NCI-H146 treated with DMSO at 0.1 percent for 48 hours (cell line): ENCODE data around the gene STMN3.
"Not testable (repeated sequence)": the region's sequence is repeated elsewhere in the genome, so short reads cannot be mapped to it uniquely, and the experiment has no call there.

Experiments used
- DNase-seq: peaks from one replicate; lab custom pipeline; 2025; ENCODE audit not compliant: unreplicated experiment; lab: John Stamatoyannopoulos, UW

STMN3 gene

DNA sequence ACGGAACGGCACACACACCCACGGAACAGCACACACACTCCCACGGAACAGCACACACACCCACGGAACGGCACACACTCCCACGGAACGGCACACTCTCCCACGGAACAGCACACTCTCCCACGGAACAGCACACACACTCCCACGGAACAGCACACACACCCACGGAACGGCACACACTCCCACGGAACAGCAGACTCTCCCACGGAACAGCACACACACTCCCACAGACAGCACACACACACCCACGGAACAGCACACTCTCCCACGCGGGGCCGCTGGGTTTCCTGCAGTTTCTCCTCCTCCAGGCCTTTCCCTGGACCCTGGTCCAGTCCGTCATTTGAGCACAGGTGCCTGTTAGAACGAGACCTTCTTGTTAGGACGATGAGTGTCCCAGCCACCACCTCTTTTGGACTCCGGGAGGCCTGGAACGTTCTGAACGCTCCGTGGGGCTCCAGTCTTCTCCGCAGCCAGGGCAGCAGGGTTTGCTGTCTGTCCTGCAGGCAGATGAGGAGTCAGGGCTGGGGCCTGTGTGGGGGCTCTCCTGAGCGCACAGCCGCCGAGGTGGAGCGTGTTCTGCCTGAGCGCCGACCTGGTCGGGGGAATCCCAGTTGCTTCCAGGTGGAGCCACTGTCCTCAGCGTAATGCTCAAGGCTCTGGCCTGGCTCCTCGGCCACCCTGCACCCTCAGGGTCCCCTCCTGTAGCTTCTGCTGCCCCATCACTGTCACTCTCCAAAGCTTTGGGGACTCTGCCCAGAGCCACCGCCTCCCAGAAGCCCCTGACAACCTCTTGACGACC, 25.6 kb upstream of the STMN3 start:
- no peak for DNase-seq

DNA sequence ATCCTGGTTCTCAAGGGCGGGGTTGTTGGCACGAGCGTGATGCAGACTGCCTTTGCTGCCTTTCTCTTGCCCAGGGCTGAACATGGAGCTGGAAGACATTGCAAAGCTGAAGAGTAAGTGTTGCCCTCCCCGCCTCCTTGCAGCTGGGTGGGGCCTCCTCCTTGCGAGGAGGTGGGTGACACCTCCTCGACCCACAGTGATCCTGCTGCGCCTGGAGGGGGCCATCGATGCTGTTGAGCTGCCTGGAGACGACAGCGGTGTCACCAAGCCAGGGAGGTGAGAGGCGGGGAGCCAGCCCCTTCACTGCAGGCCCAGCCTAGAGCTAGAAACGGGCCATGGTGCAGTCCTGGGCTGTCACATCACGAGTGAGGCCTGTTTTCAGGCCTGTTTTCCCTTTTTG, 24.8 kb upstream of the STMN3 start:
- no peak for DNase-seq

DNA sequence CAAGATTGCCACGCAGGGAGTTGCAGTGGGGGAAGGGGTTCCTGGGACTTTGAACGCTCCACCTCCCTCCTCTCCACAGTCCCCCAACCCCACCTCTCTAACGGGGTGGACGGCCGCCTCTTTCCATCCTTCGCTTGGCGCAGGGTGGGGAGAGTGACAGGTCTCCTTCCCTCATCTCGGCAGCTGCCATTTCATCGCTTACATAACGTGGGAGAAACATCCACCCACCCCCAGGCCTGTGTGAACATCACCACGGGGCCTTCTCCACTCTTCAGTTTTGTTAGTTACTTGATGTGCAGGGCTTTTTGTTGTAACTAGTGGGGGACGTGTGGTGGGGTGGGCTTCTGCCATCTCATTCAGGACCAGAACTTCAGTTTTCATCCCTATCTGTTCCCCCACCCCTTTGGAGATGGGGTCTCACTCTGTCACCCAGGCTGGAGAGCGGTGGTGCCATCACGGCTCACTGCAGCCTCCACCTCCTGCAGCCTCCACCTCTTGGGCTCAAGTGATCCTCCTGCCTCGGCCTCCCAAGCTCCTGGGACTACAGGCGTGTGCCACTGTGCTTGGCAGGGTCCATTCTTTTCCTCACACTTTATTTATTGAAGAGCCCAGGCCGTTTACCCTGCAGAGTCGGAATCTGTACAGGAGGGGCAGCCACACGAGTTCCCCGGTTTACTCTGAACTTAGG, 22.6 kb upstream of the STMN3 start:
- DNase-seq = no peak

DNA sequence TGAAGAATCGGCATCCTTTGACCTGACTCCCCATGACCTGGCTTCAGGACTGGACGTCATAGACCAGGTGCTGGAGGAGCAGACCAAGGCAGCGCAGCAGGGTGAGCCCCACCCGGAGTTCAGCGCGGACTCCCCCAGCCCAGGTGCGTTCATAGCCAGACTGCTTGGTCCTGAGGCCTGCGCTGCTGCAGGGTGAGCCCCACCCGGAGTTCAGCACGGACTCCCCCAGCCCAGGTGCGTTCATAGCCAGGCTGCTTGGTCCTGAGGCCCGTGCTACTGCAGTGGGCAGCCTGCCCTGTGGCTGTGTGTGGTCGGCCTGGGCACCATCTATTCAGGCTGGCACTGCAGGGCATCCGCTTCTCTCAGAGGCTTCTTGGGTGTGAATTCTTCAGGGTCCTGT, 20.7 kb upstream of the STMN3 start:
- DNase-seq = no peak

DNA sequence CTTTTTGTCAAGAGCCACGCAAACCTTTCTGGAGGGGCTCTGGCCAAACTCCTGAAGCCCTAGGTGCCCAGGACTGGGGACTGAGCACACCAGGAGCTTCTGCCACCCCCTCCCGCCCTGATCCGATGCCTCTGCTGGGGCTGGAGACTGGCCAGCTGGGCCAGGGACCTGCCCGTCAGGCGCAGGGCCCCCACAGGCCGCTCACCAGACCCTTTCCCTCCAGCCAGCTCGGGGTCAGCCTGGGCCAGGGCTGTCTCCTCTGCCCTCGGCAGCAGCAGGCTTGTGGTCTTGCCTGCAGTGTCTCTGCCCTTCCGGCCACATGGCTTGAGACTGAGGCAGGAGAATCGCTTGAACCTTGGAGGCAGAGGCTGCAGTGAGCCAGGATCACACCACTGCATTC, 19.4 kb upstream of the STMN3 start:
- DNase-seq = no peak

DNA sequence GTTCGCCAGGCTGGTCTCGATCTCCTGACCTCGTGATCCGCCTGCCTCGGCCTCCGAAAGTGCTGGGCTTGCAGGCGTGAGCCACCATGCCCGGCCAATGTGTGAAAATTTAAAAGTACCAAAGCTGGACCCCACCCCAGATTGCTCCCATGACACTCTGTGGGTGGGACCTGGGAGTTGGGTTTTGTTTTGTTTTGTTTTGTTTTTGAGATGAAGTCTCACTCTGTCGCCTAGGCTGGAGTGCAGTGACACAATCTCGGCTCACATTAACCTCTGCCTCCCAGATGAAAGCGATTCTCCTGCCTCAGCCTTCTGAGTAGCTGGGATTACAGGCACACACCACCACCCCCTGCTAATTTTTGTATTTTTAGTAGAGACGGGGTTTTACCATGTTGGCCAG, 18.5 kb upstream of the STMN3 start:
- not testable (repeated sequence) for DNase-seq

DNA sequence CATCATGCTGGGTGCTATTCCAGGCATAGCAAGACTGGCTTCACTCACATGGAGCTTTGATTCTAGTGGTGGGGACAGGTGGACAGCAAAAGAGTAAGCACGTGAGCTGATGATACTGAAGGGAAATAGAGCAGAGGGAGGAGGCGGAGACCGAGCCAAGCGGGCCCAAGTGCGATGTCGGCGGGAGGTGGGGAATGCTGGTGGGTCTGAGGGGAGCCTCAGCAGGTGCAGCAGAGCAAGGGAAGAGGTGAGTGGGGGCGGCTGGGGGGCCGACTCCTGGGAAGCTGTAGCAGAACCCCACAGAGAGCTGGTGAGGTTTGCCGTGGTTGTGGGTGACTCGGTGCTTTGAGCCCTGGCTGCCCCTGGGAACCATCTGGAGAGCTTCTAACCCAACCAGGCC, 15.1 kb upstream of the STMN3 start:
- no peak for DNase-seq

DNA sequence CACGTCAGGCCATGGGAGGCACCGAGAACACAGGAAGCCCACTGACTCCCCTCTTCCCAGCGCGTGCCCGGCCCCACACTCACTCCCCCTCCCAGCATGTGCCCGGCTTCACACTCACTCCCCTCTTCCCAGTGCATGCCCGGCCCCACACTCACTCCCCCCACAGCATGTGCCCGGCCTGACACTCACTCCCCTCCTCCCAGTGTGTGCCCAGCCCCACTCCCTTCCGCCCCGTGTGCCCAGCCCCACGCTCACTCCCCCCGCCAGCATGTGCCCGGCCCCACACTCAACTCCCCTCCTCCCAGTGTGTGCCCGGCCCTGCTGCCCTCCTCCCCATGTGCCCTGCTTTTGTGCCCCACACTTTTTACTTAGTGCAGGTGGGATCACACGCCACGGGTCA, 14.6 kb upstream of the STMN3 start:
- DNase-seq = no peak

DNA sequence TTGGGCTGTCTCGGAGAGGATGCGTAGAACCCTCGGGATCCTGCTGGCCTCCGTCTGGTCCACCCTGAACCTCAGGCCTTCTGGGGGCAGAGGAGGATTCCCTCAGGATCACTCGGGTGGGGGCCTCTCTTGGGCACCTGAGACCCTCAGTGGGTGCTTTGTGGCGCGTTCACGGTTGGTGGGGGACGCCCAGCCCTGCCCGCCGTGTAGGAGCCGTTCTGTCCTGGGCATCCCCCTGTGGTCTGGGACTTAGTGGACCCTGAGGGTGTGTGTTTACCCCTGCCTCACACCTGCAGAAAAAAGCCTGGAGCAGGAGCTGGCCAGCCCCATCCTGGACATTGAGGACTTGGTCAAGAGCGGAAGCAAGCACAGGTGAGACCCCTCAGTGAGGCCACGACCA, 12.5 kb upstream of the STMN3 start:
- DNase-seq = no peak

DNA sequence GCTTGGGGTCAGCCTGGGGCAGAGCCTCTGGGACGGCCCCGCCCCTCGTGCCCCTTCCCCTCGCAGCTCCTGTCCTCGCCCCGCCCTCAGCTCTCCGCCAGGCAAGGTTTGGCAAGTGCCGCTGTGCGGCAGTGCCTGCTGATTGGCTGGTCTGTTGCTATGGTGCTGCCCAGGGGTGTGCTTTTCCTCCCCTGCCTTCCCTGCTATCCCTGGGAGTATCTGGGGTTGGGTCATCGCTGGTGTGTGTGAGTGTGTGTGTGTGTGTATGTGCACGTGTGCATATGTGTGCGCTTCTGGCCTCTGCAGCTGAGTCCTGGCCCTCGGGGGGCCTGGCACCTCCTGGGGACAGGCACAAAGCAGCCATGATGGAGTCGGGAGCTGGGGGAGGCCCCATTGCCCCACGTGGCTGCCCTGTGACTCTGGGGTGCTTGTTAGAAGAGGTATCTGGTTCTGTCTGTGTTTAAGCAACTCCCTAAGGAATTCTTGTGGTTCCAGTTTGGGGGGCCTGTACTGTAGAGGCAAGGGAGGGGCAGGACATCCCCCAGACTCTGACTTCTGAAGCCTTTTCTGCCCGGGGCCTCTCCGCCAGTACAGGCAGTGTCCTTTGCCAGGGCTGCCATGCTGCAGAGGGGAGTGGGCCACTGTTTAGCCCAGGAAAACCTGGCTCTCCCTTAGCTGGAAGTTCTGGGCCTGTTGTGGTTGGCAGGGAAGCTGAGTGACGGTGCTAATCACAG, 11.8 kb upstream of the STMN3 start:
- DNase-seq = no peak

DNA sequence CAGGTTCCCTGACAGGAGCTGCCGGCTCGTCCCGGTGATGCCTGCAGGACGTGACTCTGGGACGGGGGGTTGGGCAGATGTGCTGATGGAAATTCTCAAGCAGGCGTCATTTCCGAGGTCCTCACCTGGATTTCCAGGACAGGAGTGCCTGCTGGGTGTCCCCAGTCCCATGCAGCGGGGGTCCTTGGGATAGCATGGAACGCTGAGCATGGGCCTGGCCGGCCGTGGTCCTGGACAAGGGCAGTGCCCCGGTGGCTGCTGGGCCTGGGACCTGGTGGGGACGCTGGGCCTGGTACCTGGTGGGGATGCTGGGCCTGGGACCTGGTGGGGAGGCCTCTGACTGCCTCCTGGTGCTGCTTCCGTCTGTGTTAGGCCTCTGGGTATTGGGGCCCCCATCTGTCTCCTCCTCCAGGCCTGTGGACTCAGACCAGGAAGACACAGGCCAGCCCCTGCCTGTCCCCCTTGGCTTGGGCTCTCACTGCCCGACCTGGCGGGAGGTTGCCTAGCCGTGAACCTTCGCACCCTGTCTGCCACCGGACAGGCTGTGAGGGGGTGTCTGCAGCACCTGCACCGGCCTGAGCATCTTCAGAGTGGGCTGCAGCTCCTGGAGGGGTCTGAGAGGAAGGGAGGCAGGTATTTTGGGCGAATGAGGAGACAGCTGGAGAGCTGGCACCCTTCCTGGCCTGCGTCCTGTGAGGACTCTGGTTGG, 11.1 kb upstream of the STMN3 start:
- DNase-seq = no peak

DNA sequence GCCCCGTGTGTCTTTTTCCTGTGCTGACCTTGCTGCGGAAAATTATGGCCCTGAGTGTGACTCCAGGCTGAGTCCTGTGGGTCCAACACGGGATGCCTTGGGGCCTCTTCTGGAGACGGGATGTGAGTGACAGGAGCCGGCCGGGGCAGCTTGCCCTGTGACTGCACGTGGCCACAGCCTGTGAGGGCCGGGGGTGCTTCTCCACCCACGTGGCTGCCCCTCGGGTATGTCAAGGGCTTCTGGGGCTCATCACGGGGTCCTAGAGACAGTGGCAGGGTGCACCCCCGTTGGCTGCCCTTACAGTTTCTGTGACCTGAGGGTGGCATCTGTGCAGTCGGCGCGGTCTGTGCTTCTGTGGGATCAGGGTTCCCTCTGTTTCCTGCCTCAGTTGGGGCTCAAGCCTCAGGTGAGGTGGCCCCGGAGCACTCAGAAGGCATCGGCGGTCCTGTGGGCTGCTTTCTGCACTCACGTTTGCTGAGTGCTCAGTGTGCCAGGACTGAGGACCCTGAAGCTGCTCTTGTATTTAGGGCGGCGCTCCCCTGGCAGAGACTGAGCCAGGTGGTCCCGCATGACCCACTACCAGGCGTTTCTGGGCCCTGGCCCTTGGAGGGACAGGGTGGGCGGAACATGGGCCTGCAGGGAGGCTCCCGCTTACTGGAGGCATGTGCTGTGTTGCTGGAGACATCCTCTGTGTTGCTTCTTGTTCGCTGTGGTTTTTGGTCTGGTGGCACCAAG, 10.3 kb upstream of the STMN3 start:
- DNase-seq = no peak

DNA sequence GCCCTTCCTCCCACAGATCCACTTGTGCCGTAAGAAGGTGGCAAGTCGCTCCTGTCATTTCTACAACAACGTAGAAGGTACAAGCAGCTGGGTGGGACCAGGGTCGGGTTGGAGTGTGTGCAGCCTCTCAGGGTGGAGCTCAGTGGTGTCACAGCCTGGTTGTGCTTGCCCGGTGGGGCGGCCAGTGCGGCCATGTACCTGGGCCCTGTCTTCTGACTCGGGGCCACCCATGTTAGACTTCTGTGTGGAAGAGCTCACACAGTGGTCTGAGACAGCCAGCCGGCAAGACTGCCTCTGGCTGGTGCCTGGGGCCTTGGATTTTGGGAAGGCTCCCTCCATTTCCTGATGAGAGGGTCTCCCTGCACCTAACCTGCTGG, 9.6 kb upstream of the STMN3 start:
- DNase-seq = no peak

DNA sequence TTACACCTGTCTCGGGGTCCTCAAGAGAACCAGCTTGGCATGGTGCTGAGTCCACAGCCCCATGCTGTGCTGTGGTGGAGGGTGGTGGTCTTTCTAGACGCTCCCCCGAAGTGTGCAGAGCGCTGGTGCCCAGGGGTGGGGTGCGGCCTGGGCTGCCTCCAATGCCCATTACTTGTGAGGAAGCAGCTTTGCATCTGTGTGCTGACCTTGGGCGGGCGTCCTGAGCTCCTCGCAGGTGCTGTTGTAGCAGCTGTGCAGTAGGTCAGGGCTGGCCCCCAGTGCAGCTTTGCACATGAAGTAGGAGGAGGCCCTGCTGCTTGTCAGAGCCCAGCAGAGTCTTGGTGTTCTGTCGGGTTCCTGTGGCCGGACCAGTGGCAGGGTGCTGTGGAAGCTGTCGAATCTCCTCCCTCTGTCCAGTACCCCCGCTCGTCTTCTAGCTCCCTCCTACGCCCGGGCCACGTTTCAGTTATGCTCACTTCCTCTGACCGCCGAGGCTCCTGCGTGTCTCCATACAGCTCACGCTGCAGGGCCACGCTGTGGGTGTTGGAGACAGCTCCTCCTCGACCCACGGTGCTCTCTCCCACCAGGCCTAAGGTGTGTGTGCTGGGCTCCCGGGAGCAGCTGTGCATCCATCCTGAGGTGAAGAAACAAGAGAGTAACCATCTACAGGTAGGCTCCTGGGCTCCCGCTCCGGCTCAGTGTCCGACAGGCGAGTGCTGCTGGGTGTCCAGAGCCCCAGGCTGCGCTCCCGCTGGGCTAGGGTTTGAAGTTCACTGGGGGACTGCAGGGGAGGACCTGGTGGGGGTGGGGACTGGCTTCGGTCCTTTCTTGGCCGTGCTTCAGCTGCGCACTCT, 9.0 kb upstream of the STMN3 start:
- no peak for DNase-seq

DNA sequence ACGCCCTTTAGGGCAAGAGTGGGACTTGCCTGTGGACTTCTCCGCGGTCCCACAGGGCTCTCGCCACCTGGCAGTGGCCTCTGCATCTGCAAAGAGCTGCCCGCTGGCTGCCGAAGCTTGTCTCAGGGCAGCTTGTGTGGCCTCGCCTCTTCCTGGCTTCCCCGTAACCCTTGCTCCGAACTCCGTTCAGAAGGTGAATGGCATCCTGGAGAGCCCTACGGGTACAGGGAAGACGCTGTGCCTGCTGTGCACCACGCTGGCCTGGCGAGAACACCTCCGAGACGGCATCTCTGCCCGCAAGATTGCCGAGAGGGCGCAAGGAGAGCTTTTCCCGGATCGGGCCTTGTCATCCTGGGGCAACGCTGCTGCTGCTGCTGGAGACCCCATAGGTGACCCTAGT, 7.9 kb upstream of the STMN3 start:
- DNase-seq = no peak

DNA sequence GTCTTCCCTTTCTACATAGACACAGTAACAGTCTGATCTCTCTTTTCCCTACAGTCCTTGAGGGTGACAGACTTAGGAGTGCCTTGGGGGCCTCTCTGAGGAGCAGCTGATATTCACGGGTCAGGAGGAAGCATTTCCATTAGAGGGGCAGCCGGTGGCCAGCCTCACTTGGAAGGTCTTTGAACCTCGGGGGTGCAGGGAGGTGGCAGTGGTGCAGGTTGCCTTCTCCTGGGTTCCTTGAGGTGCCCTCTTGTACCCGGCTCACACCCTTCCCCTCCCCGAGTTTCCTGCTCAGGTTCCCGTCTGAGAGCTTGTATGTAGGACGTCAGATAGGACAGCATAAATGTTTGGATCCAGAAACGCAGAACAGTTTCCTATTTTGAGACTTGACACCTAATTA, 7.4 kb upstream of the STMN3 start:
- DNase-seq = no peak

DNA sequence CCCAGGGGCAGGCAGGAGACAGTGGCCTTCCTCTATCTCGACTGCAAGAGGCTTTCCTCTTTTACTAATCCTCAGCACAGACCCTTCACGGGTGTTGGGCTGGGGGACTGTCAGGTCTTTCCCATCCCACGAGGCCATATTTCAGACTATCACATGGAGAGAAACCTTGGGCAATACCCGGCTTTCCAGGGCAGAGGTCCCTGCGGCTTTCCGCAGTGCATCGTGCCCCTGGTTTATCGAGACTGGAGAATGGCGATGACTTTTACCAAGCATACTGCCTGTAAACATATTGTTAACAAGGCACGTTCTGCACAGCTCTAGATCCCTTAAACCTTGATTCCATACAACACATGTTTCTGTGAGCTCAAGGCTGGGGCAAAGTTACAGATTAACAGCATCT, 7.0 kb upstream of the STMN3 start:
- DNase-seq = not testable (repeated sequence)

DNA sequence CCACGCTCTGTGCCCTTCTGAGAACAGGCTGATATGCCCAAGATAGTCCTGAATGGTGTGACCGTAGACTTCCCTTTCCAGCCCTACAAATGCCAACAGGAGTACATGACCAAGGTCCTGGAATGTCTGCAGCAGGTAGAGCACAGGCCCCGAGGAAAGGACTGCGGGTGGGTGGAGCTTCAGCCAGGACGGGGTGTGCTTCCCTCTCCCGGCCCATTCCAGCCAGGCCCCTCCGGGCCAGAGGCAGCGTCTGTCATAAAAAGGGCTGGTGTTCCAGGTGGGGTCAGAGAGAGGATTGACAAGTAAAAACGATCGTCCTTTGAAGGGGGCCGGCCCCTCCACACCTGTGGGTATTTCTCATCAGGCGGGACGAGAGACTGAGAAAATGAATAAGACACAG, 6.1 kb upstream of the STMN3 start:
- DNase-seq = no peak

DNA sequence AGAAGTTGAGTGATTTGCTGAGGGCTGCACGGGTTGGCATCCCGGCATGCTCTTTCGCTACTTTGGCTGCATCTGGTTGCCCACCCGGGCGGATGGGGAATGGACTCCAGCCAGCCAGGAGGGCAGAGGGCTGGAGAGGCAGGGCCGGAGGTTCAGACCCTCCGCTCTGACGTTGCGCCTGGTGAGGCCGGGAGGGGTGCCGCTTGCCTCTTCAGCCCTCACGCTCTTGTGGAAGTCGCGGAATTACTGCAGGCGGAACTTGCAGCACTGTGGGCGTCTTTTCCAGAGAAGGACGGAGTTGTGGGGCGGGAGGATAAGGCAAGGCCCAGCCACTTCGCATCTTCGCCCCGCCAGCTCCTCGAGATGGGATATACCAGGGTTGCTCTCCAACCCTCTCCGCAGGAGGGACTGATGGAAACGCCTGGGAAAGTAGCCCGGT, 5.5 kb upstream of the STMN3 start:
- peak; percentile 47 for DNase-seq
